ENCODE data around the gene VPS35.

- TF ChIP-seq CTCF (IDR thresholded peaks at IDR 0.05), result no peak
- no peak for TF ChIP-seq EP300 (IDR thresholded peaks at IDR 0.05)
- no peak for TF ChIP-seq POLR2A (IDR thresholded peaks at IDR 0.05)
These were observed 67.7 kb downstream of the VPS35 start, which contains the start of gene SHCBP1 for GRCh38 chr16:46621006-46621933.

Measured in ovary (tissue), 3 donors.